Measurements from ENCODE around the gene GET4.

Gene GET4

DNA sequence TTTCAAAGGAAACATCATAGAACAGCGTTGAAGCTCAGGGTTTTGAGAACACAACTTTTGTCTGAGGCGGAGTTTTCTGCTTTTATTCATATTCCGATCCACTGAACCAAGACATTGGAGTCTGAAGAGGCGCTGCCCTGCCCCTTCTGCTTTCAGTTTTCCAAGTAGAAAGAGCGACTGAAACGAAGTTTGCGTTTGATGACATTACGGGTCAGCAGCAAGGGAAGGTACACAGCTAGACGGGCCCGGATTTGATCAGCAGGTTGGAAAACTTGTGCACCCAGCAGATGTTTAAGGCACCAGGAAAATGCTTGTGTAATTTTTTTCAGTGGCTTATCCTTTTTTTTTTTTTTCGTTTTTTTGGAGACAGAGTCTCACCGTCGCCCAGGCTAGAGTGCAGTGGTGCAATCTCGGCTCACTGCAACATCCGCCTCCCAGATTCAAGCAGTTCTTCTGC, 43.4 kb upstream of the GET4 start:
- H3K4me3 ChIP-seq (ENCODE audit: low read depth, low read length): no peak overlapping the region
- no peak for DNase-seq (ENCODE audit: low read depth)
- TF ChIP-seq POLR2A (IDR thresholded peaks at IDR 0.05; ENCODE audit: extremely low read depth, insufficient read length) (no peak), MYC (IDR thresholded peaks at IDR 0.05; ENCODE audit: low read depth, low read length) (no peak)

DNA sequence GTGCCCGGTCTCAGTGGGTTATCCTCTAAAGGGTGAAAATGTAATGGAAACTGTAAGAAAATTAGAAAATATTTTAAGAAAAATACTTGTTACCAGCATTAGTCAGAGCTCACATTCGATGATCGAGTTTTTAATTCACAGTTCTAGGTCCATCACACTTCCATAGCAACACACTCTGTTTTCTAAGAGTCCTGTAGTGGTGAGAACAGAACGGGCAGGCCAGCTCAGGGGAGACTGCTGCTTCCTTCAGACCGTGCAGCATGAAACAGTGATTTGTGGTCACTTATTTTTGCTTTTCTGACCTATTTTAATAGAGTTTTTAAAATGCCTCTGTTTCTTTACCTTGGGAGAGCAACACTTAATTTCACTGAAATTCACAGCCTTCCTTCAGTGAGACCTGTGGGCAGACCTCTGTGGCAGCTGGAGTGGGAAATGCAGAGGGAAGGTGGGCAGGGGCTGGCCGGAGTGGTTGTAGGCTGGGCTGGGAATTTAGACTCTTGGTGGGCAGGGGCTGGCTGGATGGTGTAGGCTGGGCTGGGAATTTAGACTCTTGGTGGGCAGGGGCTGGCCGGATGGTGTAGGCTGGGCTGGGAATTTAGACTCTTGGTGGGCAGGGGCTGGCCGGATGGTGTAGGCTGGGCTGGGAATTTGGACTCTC, 42.6 kb upstream of the GET4 start:
- TF ChIP-seq, protein P1, sequence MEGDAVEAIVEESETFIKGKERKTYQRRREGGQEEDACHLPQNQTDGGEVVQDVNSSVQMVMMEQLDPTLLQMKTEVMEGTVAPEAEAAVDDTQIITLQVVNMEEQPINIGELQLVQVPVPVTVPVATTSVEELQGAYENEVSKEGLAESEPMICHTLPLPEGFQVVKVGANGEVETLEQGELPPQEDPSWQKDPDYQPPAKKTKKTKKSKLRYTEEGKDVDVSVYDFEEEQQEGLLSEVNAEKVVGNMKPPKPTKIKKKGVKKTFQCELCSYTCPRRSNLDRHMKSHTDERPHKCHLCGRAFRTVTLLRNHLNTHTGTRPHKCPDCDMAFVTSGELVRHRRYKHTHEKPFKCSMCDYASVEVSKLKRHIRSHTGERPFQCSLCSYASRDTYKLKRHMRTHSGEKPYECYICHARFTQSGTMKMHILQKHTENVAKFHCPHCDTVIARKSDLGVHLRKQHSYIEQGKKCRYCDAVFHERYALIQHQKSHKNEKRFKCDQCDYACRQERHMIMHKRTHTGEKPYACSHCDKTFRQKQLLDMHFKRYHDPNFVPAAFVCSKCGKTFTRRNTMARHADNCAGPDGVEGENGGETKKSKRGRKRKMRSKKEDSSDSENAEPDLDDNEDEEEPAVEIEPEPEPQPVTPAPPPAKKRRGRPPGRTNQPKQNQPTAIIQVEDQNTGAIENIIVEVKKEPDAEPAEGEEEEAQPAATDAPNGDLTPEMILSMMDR (IDR thresholded peaks at IDR 0.05; ENCODE audit: low read depth, low read length): no peak
- no peak for TF ChIP-seq POLR2A (IDR thresholded peaks at IDR 0.05; ENCODE audit: extremely low read depth, insufficient read length)
- no peak for TF ChIP-seq MAX (IDR thresholded peaks at IDR 0.05; ENCODE audit: low read depth, low read length)
- TF ChIP-seq MYC (IDR thresholded peaks at IDR 0.05; ENCODE audit: low read depth, low read length): no peak
- no peak for DNase-seq (ENCODE audit: low read depth)
- no peak overlapping the region for H3K4me3 ChIP-seq (ENCODE audit: low read depth, low read length)

GRCh38 chr7:834277-834676, 42.1 kb upstream of the GET4 start:
- DNase-seq (ENCODE audit: low read depth): no peak
- no peak for TF ChIP-seq MYC (IDR thresholded peaks at IDR 0.05; ENCODE audit: low read depth, low read length)
- TF ChIP-seq, protein P1 (IDR thresholded peaks at IDR 0.05; ENCODE audit: low read depth, low read length): no peak
- TF ChIP-seq POLR2A (IDR thresholded peaks at IDR 0.05; ENCODE audit: extremely low read depth, insufficient read length): no peak
- no peak for TF ChIP-seq MAX (IDR thresholded peaks at IDR 0.05; ENCODE audit: low read depth, low read length)
- no peak overlapping the region for H3K4me3 ChIP-seq (ENCODE audit: low read depth, low read length)

DNA sequence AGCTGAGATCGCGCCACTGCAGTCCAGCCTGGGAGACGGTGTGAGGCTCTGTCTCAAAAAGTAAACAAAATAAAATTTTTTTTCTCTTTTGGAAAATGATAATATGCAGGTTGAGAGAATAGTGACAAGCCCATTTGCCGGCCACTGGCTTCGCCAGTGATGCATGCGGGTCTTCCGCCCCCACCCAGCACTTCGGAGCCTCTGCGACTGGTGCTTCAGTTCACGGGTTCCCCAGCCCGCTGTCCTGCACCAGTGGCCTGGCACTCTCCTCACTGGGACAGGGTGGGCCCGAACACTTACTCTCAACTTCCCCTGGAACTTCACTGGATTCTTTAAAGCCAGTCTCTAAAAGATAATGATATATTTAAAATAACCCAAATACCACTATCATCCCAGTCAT, 41.3 kb upstream of the GET4 start:
- TF ChIP-seq POLR2A (IDR thresholded peaks at IDR 0.05; ENCODE audit: extremely low read depth, insufficient read length) (no peak), MAX (IDR thresholded peaks at IDR 0.05; ENCODE audit: low read depth, low read length) (no peak), MYC (IDR thresholded peaks at IDR 0.05; ENCODE audit: low read depth, low read length) (no peak)
- TF ChIP-seq, protein P1 (IDR thresholded peaks at IDR 0.05; ENCODE audit: low read depth, low read length): no peak
- no peak for DNase-seq (ENCODE audit: low read depth)
- no peak overlapping the region for H3K4me3 ChIP-seq (ENCODE audit: low read depth, low read length)

- TF ChIP-seq MYC (IDR thresholded peaks at IDR 0.05; ENCODE audit: low read depth, low read length) (no peak), POLR2A (IDR thresholded peaks at IDR 0.05; ENCODE audit: extremely low read depth, insufficient read length) (no peak), MAX (IDR thresholded peaks at IDR 0.05; ENCODE audit: low read depth, low read length) (no peak)
- TF ChIP-seq, protein P1 (IDR thresholded peaks at IDR 0.05; ENCODE audit: low read depth, low read length): no peak
- DNase-seq (ENCODE audit: low read depth): peak; percentile 34
These were observed 40.6 kb upstream of the GET4 start for GRCh38 chr7:835485-836401.

DNA sequence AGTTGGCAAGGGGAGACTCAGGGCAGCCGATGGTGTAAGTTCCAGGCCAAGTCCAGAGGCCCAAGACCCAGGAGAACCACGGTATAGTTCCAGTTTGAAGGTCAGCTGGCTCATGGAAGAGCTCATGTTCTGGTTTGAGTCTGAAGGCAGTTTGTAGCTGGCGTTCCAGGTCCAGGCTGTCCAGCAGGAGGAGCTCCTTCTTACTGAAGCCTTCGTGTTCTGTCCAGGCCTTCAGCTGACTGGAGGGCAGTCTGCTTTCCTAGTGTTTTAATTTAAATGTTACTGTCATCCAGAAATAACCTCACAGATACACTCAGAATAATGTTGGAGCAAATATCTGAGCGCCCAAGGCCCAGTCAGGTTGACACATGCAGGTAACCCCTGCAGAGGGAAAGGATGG, 39.9 kb upstream of the GET4 start:
- TF ChIP-seq POLR2A (IDR thresholded peaks at IDR 0.05; ENCODE audit: extremely low read depth, insufficient read length): no peak
- TF ChIP-seq, protein P1 (IDR thresholded peaks at IDR 0.05; ENCODE audit: low read depth, low read length): peak; percentile 54
- no peak for TF ChIP-seq MYC (IDR thresholded peaks at IDR 0.05; ENCODE audit: low read depth, low read length)
- peak; percentile 47 for DNase-seq (ENCODE audit: low read depth)
- no peak overlapping the region for H3K4me3 ChIP-seq (ENCODE audit: low read depth, low read length)

More at GRCh38 chr7:835485-836401, 40.6 kb upstream of the GET4 start:
- no peak overlapping the region for H3K4me3 ChIP-seq (ENCODE audit: low read depth, low read length)
